NCI-H1417 treated with DMSO at 0.1 percent for 48 hours (cell line): ENCODE measurements around the gene SUGP1.

Source experiments
- DNase-seq: peaks from one replicate; lab custom pipeline; 2025; lab: John Stamatoyannopoulos, UW

The SUGP1 gene

DNA sequence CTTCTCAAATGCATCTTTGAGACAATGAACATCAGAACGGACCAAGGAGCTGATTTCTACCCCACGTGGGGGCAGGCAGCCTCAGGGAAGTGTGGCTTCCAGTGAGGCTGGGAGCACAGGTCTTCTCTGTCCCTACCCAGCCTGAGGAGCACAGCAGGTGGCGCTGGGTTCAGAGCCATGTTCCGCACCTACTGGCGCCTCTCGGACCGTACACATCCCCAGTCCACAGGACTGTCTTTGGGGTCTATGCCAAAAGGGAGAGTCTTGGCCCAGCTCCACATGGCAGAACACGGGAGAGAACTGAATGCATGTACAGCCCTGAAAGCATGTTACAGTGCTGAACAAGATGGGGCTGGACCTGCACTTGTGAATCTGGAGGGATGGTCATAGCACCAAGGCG, 22.6 kb downstream of the SUGP1 start:
- no peak for DNase-seq

DNA sequence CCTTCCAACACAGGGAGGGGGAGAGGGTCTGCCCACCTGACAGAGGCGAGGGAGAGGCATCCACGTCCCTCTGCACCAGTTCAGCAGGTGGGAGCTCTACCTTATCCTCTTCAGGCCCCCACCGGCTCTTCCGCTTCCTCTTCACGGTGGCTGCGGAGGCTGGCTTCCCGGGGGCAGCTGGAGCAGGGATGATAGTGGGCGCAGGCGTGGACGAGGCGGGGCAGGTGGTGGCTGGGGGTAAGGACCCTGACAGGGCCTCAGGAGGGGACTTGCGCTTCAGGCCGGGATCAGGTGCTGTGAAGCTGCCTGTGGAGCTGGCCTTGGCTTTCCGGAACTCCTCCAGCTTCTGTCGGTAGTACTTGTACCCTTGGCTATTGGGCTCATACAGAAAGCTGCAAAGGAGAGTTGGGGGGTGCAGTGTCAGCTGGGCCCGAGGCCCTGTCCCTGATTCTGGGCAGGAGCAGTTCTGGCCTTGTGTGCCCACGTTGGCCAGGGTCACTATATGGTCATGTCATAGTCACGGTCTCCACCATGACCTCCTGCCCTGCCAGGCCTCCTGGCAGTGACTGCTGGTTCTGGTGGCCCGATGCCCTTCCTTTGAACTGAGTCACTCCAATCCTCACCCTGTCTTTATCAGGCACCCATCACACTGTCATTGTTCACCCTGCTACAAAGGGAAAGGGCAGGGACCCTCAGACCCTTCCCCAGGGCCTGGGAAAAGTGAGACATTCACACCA, 23.2 kb downstream of the SUGP1 start:
- DNase-seq, result no peak

DNA sequence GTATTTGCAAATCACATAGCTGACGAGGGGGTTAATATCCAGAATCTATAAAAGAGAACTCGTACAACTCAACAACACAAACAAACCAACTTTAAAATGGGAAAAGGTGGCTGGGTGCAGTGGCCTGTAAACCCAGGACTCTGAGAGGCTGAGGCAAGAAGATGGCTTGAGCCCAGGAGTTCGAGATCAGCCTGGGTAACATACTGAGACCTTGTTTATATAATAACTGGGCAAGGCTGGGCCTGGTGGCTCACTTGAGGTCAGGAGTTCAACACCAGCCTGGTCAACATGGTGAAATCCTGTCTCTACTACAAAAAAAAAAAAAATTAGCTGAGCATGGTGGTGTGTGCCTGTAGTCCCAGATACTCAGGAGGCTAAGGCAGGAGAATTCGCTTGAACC, 25.4 kb downstream of the SUGP1 start:
- DNase-seq, result no peak

DNA sequence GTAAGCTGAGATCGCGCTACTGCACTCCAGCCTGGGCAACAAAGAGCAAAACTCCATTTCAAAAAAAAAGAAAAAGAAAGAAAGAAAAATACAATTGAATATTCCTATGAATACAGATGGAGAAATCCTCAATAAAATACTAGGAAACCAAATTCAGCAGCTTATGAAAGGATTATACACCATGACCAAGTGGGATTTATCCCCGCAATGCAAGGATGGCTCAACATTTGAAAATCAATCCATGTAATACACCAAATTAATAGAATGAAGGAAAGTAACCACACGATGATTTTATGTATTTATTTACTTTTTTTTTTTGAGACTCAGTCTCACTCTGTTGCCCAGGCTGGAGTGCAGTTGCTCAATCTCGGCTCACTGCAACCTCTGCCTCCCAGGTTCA, 27.7 kb downstream of the SUGP1 start:
- DNase-seq, result no peak

DNA sequence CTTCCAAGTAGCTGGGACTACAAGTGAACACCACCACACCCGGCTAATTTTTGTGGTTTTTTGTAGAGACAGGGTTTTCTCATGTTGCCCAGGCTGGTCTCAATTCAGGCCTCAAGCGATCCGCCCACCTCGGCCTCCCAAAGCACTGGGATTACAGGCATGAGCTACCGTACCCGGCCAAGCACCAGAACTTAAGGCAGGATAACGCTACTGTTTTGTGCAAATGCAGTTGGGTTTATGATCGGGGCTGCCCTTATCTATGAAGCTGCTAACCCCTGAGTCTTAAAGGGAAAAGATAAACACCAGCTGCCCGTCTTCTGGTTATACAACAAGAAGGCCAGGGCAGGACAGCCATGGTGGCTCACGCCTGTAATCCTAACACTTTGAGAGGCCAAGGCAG, 34.6 kb downstream of the SUGP1 start:
- no peak for DNase-seq

DNA sequence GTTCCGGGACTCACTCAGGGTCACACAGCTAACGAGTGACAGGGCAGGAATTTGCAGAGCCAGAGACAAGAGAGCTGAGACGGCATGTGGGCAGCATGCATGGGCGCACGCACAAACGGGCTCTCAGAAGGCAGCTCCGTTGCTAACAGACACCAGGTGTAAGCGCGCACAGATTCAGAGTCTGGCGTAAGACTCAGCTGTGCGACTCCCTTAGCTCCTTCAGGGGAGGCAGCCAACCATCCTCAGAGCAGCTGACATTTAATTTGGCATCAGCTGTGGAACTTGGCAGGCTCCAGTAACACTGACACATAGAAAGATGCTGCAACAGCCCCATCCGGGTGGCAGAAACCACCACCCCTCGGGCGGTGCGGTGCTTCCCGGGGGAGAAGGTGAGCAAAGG, 39.7 kb downstream of the SUGP1 start:
- DNase-seq, result no peak

DNA sequence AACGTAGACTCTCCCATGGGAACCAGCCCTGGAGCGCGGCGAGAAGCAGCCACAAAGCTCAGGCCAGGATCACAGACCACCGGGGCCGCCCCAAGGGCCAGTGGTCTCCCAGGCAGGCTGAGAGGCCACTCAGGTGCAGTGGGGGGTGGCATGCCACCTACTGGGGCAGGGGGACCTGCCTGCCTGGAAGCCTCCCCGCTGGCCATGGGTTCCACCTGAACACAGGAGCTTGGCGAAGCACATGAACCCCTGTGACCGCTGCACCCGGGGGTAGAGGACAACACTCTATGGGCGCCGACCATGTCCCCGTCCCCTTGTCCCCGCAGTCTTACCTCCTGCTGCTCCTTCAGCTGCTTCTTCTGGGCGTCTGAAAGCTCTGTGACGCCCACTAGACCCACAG, 40.5 kb downstream of the SUGP1 start:
- no peak for DNase-seq

DNA sequence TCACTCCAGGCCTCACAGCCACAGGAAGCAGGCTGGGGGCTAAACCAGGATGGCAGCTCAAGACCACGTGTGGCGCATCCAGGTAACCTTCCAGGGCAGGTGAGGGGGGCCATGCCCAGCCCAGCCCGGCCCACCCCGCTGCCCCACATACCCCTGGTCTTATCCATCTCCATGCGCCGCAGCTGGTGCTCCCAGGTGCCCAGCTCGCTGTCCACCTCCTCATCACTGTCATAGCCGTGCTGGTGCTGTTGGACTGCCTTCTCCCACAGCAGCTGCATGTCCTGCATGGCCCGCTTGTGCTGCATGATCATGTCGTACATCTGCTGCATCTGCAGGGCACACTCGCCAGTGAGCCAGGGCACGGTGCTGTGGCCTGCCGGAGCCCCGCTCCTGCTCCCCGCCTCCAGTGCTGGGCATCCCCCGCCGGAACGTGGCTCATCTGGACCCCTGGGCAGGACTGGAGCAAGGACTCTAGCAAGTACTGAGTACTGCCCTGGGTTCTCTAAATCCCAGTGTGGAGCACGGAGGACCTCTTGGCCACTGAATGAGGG, 41.2 kb downstream of the SUGP1 start:
- no peak for DNase-seq

DNA sequence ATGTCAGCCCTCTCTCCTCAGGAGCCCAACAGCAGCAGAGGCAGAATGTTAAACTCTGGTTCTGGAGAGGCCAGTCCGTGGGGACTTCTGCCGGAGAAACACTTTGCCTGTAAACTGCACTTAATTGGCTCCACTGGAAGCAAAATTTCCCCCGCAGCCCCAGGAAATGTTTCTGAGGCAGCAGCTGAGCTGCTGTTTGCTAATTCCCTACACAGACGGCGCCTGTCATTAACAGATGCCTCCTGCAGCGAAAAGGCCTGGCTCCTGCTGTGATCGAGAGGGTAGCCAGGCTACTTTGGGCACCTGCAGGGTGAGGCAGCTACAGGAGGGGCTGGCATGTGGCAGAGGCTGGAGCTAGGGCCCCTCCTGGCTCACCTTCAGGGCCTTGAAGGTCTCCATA, 42.0 kb downstream of the SUGP1 start:
- peak; percentile 60 for DNase-seq

DNA sequence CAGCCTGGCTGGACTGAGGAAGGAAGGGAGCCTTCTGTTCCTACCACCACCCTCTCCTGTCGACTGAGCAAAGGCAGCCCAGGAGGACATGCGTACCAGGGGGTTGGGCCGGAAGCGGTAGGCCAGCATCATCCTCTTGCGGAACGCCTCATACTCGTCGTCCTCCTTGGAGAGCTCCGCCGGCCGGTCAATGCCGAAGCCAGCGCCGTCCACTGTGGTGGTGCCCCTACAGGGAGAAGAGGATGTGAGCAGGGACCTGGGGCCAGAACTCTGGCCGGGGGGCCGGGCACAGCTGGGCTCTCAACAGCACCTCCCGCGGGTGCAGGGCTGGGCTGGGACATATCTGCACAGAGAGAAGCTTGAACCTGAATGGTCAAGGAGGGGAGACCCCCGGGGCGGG, 43.5 kb downstream of the SUGP1 start:
- no peak for DNase-seq

DNA sequence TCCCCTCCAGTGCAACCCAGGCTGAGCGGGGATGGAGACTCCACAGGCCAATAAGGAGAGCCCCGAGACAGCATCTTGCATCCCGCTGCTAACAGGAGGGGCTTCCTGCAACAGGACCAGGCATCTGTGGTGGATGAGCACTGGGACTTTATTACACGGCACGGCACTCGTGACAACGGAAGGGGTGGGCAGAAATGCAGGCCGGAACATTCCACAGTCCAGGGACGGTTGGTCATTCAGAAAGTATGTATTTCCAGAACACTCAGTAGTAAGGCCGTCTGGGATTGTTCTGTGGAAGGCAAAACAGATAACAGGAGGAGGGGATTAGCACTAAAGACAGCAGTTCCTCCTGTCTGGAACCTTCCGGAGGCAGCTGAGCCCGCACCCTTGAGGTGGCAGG, 43.9 kb downstream of the SUGP1 start:
- DNase-seq, result no peak

DNA sequence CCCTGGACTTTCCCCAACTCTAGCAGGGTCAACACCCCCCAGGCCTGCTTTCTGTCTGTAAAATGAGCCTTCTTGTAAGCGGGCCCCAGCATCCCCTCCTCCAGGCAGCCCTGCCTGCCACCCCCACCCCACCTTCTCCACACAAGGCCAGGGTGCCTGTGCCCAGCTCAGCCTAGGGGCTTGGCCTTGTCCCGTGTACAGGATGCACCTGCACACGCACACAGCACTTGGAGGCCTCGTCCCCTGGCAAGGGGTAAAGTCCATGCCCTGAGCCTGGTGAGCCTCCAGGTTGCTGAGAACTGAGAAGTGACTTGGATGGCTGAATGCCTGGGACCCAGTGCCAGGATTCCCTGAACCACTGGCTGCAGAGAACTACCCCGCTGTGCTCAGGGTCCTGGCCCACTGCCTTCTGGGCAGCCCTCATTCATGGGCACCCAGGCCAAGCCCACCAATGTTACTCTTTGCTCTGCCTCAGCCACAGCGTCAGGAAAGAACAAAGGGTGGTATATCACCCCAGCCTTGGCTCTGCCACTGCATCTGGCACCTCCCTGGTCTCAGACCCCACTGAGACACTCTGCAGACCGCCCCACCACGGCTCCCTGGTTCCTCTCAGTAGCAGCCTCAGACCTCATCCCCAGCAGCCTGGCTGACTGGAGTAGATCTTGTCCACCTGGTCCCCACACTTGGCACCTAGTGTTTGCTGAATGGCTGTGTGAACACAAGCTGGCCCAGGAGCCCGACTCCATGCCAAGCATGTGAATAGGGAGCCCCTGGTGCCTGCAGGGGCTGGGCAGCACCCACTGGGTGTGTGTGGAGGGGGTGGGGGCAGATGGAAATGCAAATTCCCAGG, 45.4 kb downstream of the SUGP1 start:
- DNase-seq, result no peak

DNA sequence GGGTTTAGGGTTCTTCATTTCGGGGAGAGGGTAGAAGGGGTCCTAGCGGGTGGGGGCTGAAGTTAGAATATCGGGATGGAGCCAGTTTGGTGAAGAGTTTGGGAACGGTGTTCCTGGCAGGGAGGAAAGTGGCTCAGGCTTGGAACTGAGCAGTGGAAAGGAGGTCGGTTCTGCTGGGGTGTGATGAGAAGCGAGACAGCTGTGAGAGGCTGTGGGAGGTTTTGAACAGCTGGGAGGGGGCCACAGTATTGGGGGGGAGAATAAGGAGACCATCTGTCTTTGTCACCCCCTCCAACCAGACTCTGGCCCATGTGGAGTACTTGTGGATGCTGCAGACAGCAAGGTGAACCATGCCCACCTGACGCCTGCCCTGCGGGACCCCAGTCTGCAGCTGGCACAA, 46.2 kb downstream of the SUGP1 start:
- DNase-seq, result no peak

DNA sequence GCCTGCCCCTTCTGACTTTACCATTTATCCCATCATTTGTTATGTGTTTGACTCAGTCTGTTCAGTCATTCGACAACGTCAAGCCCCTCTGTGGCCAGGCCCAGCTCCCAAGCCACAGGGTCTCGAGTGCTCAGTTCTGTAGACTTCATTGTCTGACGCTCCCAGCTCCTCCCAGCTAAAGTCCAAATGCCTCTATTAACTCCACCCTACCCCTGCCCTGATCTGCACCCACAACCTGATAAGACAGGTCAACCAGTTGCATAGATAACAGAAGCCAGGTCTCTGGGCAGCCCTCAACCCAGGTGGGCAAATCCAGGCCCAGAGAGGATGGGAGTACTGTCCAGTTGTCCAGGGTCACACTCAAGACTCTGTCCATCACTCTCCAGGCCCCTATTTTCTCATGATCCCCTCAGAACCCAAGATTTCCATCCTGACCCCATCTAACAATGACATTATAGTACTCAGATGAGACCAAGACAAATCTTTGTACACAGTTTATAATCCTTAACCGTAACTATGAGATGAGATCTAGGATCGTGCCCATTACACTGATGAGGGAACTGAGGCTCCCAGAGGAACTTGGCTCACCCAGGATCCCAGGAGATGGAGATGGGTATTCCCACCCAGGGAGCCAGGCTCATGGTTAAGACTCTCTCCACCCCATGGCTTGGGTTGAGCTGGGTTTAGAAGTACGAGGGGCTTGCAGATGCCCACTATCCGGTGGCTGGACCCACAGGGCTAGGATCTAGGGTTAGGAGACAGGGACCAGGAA, 48.3 kb downstream of the SUGP1 start:
- no peak for DNase-seq

DNA sequence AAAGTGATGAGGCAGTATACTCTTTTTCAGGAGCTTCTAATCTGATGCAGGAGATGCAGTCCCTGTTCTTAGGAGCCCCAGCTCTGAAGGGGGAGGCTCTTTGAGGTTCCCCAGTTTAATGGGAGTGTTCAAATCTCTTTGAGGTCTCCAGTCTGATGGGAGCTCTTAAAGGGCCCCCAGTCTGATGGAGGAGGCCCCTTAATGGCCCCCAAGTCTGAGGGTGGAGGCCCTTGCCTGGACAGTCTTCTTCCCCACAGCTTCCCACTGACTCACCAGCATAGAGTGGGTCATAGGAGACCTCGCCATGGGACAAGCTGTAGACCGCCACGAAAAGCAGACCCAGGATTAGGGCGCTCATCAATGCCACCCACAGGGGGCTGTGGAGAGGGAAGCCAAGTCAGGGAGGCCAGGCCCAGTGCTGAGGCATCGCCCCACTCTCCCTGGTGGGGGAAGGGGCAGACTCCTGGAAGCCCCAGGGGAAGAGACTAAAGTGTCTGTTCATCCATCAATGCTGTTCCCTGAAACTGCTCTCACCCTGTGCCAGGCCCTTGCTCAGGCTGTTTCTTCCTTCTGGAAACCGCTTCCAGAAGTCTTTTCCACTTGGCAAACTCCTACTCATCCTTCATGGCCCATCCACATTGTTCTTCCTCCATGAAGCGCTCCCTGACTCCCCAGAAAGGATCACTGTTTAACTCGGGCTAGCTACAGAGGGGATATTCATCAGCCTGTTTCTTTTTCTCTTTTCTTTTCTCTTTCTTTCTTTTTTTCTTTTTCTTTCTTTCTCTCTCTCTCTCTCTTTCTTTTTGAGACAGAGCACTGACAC, 49.3 kb downstream of the SUGP1 start:
- DNase-seq, result no peak

DNA sequence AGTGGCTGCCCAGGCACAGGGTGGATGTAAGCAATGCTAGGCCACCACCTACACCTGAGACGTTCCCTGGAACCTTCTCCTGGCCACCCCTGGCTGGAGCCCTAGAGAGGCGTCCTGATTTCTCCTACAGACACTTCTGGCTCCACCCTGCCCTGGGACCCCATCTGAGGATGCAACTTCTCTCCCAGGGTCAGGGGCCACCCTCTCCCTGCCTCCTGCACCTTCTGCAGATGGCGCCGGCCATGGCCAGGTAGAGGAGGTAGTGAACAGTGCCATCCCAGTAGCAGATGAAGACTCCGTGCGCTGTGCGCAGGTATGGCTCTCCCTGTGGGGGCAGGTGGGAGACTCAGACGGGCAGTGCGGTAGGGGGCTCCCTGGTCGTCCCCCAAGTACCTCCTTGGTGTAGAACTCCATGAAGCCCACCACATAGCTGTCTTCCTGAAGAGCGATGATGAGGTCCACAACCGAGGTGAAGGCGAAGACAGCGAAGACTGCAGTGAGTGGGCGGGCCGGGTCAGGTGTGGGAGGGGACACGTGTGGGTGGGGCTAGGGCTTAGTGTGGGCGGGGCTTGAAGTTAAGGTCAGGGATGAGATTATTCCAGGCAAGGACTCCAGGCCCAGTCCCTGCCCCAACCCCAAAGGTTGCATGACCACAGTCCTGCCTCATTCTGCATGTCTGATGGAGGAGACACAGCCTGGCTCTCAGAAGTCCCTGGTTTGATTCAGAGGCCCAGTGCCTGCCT, 50.2 kb downstream of the SUGP1 start:
- DNase-seq, result no peak

DNA sequence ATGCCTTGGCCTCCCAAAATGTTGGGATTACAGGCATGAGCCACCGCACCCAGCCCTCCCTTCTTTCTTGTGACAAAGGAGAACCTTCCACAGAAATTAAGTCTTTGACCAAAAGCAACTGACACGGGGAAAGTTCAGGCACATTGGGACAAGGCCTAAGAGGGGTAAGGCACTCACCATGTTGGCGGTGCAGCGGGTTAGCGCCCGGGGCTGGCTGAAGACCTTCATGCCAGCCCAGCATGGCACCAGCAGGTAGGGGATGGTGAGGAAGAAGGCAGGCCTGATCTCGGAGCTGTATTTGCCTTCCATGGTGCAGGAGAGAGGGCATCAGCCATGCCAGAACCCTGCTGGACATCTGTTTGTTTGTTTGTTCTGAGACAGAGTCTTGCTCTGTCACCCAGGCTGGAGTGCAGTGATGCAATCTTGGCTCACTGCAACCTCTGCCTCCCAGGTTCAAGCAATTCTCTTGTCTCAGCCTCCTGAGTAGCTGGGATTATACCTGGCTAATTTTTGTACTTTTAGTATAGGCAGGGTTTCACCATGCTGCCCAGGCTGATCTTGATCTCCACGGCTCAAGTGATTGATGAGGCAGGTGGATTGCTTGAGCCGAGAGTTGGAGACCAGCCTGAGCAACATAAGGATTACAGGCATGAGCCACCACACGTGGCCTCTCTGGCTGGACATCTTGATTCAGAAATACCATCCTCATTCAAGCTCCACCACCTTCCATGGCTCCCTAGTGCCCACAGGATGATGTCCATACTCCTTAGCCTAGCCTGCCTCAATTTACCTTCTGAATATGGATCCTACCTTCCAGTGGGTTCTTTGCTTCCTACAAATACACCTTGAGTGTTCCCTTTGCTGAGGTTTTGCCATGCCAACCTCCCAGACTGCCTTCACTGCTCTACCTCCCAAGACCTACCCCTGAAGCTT, 51.6 kb downstream of the SUGP1 start:
- no peak for DNase-seq

DNA sequence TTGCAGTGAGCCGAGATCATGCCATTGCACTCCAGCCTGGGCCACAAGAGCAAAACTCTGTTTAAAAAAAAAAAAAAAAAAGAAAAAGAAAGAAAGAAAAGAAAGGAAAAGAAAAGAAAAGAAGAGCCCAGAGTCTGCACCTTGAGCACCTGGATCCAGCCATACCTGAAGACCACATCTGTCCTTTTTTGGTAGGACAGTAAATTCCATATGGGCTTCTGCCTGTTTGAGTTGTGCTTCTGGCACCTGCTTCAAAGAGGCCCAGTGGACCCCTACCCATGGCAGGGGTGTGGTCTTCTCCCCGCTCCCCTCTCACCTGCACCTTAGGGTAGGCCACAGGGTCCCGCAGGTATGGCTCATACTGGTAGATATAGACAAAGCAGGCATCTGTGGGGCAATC, 53.0 kb downstream of the SUGP1 start:
- no peak for DNase-seq

DNA sequence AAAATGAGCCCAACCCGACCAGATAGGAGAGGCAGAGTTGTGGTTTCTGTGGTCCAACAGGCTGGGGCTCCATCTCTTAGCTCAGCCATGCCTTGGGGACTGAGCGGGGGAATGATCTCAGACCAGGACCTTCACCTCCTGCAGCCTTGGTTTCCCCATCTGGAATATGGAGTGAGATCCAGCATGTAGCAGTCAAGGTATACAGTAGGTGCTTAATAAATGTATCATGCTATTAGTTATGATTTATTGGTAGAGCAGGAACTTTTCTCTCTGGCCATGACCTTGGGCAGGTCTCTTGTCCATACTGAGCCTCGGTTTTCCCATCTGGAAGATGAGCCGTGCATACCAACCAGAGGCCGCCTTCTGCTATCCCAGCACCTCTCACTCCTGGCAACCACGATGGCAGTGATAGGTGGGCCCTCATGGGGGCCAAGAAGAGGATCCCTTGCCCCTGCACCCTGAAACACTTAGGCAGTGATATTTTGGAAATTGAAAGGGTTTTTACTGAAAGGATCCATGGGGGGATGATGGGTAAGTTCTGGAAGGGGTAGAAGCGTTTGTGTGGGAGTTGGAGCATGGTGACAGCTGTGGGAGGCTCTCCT, 56.3 kb downstream of the SUGP1 start:
- no peak for DNase-seq
